ENCODE data around the gene GPR62.

DNA sequence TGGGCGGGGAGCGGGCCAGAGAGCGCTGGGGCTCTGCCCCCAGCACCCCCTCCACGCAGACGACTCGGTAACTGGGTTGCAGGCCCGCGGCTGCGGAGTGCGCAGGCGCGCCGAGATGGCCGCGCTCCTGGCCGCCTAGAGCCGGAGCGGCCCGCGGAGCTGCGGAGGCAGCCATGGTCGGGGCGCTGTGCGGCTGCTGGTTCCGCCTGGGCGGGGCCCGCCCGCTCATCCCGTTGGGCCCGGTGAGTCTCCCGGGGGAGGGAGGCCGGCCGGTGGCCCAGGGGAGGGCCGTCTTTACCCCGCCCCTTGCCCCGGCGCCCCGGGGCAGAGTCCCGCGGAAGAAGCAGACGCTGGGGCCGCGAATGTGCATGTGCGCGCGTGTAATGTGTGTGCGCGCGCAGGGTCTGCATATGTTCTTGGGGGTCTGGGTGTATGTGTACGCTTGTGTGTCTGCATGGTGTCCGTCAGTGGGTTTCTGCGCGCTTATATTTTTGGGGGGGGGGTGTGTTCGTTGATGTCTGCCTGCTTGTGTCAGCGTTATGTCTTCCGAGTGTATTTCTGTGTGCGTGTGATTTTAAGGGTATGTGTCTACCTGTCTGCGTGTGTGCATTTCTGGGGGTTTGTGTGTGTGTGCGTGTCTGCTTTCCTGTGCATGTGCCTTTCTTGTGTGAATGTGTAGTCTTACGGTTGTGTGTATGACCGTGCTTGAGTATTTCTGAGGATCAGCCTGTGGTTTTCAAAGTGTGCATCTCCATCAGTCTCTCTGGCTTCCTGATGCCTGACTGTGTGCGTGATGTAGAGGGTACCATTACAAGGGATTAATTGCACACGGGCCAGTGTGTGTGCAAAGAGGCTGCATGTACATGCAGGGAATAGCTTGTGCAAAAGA lies 20.0 kb downstream of the GPR62 start, which contains the start of gene ABHD14A:
- peak in 1 of 2 donors; percentile 41 for TF ChIP-seq POLR2A (IDR thresholded peaks at IDR 0.05)
- TF ChIP-seq EP300 (IDR thresholded peaks at IDR 0.05), result no peak
- TF ChIP-seq, protein P1, sequence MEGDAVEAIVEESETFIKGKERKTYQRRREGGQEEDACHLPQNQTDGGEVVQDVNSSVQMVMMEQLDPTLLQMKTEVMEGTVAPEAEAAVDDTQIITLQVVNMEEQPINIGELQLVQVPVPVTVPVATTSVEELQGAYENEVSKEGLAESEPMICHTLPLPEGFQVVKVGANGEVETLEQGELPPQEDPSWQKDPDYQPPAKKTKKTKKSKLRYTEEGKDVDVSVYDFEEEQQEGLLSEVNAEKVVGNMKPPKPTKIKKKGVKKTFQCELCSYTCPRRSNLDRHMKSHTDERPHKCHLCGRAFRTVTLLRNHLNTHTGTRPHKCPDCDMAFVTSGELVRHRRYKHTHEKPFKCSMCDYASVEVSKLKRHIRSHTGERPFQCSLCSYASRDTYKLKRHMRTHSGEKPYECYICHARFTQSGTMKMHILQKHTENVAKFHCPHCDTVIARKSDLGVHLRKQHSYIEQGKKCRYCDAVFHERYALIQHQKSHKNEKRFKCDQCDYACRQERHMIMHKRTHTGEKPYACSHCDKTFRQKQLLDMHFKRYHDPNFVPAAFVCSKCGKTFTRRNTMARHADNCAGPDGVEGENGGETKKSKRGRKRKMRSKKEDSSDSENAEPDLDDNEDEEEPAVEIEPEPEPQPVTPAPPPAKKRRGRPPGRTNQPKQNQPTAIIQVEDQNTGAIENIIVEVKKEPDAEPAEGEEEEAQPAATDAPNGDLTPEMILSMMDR (IDR thresholded peaks at IDR 0.05), result peak in 1 of 4 experiments; percentile 10
- TF ChIP-seq POLR2AphosphoS5 (IDR thresholded peaks at IDR 0.05), result peak; percentile 57 to 84 (median 72)

Data from sigmoid colon (tissue), 4 donors.